WI38 (cell line): Measurements from ENCODE around the gene LTC4S.

Experiments used
- H3K4me3 ChIP-seq: 2 replicates; pipeline ENCODE4 v1.5.1; 2011; ENCODE audit warnings: low read depth, mild to moderate bottlenecking, control low read depth, low read length
- TF ChIP-seq, protein P1 (sequence below): IDR thresholded peaks from 2 replicates; pipeline ENCODE4 v1.5.1; 2012; ENCODE audit warnings: low read depth, mild to moderate bottlenecking, control low read depth, low read length

Gene LTC4S

GRCh38 chr5:179837076-179838011 is 43.6 kb downstream of the LTC4S start:
- TF ChIP-seq, protein P1, sequence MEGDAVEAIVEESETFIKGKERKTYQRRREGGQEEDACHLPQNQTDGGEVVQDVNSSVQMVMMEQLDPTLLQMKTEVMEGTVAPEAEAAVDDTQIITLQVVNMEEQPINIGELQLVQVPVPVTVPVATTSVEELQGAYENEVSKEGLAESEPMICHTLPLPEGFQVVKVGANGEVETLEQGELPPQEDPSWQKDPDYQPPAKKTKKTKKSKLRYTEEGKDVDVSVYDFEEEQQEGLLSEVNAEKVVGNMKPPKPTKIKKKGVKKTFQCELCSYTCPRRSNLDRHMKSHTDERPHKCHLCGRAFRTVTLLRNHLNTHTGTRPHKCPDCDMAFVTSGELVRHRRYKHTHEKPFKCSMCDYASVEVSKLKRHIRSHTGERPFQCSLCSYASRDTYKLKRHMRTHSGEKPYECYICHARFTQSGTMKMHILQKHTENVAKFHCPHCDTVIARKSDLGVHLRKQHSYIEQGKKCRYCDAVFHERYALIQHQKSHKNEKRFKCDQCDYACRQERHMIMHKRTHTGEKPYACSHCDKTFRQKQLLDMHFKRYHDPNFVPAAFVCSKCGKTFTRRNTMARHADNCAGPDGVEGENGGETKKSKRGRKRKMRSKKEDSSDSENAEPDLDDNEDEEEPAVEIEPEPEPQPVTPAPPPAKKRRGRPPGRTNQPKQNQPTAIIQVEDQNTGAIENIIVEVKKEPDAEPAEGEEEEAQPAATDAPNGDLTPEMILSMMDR = no peak
- no peak overlapping the region for H3K4me3 ChIP-seq

GRCh38 chr5:179839328-179840256 is 45.8 kb downstream of the LTC4S start:
- TF ChIP-seq, protein P1 = no peak

GRCh38 chr5:179840321-179840720 is 46.5 kb downstream of the LTC4S start:
- no peak overlapping the region for H3K4me3 ChIP-seq
- TF ChIP-seq, protein P1 = no peak

More at GRCh38 chr5:179839328-179840256, 45.8 kb downstream of the LTC4S start:
- H3K4me3 ChIP-seq = no peak overlapping the region

DNA sequence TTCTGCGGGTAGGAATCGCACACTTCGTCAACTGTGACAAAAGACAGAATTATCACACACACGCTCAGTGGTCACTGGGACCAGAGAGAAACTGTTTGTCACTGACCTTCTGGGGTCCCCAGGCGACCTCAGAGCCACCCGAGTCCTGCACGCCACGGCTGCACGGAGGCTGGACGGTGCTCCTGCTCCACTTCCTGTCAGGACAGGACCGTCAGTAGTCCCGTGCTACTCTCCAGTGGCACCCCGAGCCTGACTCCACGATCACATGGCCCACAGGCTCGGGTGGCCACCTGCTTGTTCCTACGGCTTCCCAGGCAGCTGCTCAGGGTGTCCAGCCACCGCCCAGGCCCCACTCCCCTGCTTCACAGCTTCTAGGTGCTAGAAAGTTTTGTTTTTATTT is 47.0 kb downstream of the LTC4S start:
- no peak overlapping the region for H3K4me3 ChIP-seq
- TF ChIP-seq, protein P1 = no peak

GRCh38 chr5:179841621-179842020 is 47.8 kb downstream of the LTC4S start:
- H3K4me3 ChIP-seq = no peak overlapping the region
- TF ChIP-seq, protein P1 = no peak
